C4-2B (cell line): Measurements from ENCODE around the gene AFF3.

Experiments used
- CTCF ChIP-seq: fragments of 450-650 bp; conservative IDR thresholded peaks from 2 replicates; pipeline ENCODE4 v1.5.1; 2017; ENCODE audit warnings: mild to moderate bottlenecking
- ZFX ChIP-seq: fragments of 450-650 bp; IDR thresholded peaks from 2 replicates; pipeline ENCODE4 v1.6.1; 2017

- TF ChIP-seq CTCF (no peak), ZFX (no peak)
These were observed 379.7 kb downstream of the AFF3 start for GRCh38 chr2:99762714-99763113.
